Activated naive CD8-positive, alpha-beta T cell treated with anti-CD3 and anti-CD28 coated beads, Interleukin-2, amount 10 ng/mL, durations not matched to agents 7 days and 5 days (primary cell): Measurements from ENCODE around the gene DSG1. TPM values are rescaled to one million over a fixed set of nuclear protein-coding genes. Genes with fewer than 3 reads are reported as not detected.

Experiments
- ATAC-seq: fragments of 150-1000 bp; cut with Tn5 transposase; one replicate; pipeline ENCODE4 v1.10.0; 2021; ENCODE audit warnings: low read depth, moderate library complexity
- POLR2A ChIA-PET: fragments of 350-600 bp; sonication (Branson Sonifier 250); formaldehyde crosslinking; loops from one replicate; lab custom pipeline; 2021; ENCODE audit warnings: antibody characterized with exemption; lab: Charles Lee
- DNase-seq: peaks from one replicate; pipeline ENCODE4 v3.0.0; 2021
- H3K27ac Mint-ChIP-seq: one replicate; pipeline ENCODE4 v1.8.0; 2022; ENCODE audit warnings: mild to moderate bottlenecking, mixed read lengths
- H3K27me3 Mint-ChIP-seq: one replicate; pipeline ENCODE4 v1.8.0; 2022; ENCODE audit warnings: mild to moderate bottlenecking, moderate library complexity, mixed read lengths
- H3K36me3 Mint-ChIP-seq: one replicate; pipeline ENCODE4 v1.8.0; 2021; ENCODE audit warnings: mild to moderate bottlenecking, mixed read lengths
- H3K4me1 Mint-ChIP-seq: one replicate; pipeline ENCODE4 v1.8.0; 2021; ENCODE audit warnings: mixed read lengths
- H3K4me3 Mint-ChIP-seq: one replicate; pipeline ENCODE4 v1.8.0; 2022; ENCODE audit warnings: mild to moderate bottlenecking, moderate library complexity, mixed read lengths
- H3K9me3 Mint-ChIP-seq: one replicate; pipeline ENCODE4 v1.8.0; 2021; ENCODE audit warnings: mixed read lengths
- total RNA-seq, 2 experiments: library from RNA; stranded (reverse); gene quantifications; one replicate each; pipeline ENCODE4 v1.2.3, GENCODE V29; 2021

DSG1 gene
- total RNA-seq, 2 experiments from 2014 or later, result not detected

- no peaks in the 10 kb centered on the region for H3K9me3 Mint-ChIP-seq
- no peaks in the 10 kb centered on the region for H3K36me3 Mint-ChIP-seq
- no peak for DNase-seq
- no peak overlapping the region for H3K4me3 Mint-ChIP-seq
- no peaks in the 10 kb centered on the region for H3K4me1 Mint-ChIP-seq
- no peaks in the 10 kb centered on the region for H3K27me3 Mint-ChIP-seq
- POLR2A ChIA-PET, result no interaction called here
- no peak overlapping the region for H3K27ac Mint-ChIP-seq
- no peak for ATAC-seq
These were observed 55.7 kb downstream of the DSG1 start for GRCh38 chr18:31373641-31374040.

GRCh38 chr18:31376477-31376876 lies 58.5 kb downstream of the DSG1 start, which contains the start of gene DSG4:
Gene DSG4 (plus strand): TSS chr18:31376777. CDS start chr18:31376912, 135 bp downstream.
- POLR2A ChIA-PET, result no interaction called here
- H3K9me3 Mint-ChIP-seq, result peaks cover 1% of the 10 kb centered on the region
- H3K27ac Mint-ChIP-seq, result no peak within 1 kb of the TSS
- ATAC-seq (no peak), DNase-seq (no peak)
- H3K36me3 Mint-ChIP-seq, result no peaks in the 10 kb centered on the region
- no peak within 1 kb of the TSS for H3K4me3 Mint-ChIP-seq
- H3K4me1 Mint-ChIP-seq, result no peaks in the 10 kb centered on the region
- no peaks in the 10 kb centered on the region for H3K27me3 Mint-ChIP-seq

GRCh38 chr18:31380912-31381311 lies 63.0 kb downstream of the DSG1 start:
- DNase-seq, result no peak
- Mint-ChIP-seq H3K9me3 (peaks cover 3% of the 10 kb centered on the region), H3K4me3 (no peak overlapping the region), H3K27me3 (no peaks in the 10 kb centered on the region), H3K36me3 (no peaks in the 10 kb centered on the region), H3K27ac (no peak overlapping the region), H3K4me1 (no peaks in the 10 kb centered on the region)
- POLR2A ChIA-PET, result no interaction called here
- ATAC-seq, result no peak

GRCh38 chr18:31382107-31382506 lies 64.1 kb downstream of the DSG1 start:
- POLR2A ChIA-PET, result no interaction called here
- no peak for ATAC-seq
- Mint-ChIP-seq H3K4me1 (no peaks in the 10 kb centered on the region), H3K36me3 (no peaks in the 10 kb centered on the region), H3K27ac (no peak overlapping the region), H3K4me3 (no peak overlapping the region), H3K9me3 (peaks cover 3% of the 10 kb centered on the region), H3K27me3 (no peaks in the 10 kb centered on the region)
- no peak for DNase-seq

GRCh38 chr18:31386741-31387140 lies 68.8 kb downstream of the DSG1 start:
- DNase-seq (no peak), ATAC-seq (no peak)
- Mint-ChIP-seq H3K9me3 (peaks cover 2% of the 10 kb centered on the region), H3K36me3 (no peaks in the 10 kb centered on the region), H3K27me3 (no peaks in the 10 kb centered on the region), H3K4me3 (no peak overlapping the region), H3K27ac (no peak overlapping the region), H3K4me1 (no peaks in the 10 kb centered on the region)
- POLR2A ChIA-PET, result no interaction called here

GRCh38 chr18:31393286-31393685 lies 75.3 kb downstream of the DSG1 start:
- ATAC-seq, result no peak
- POLR2A ChIA-PET, result no interaction called here
- Mint-ChIP-seq H3K9me3 (no peaks in the 10 kb centered on the region), H3K27me3 (no peaks in the 10 kb centered on the region), H3K36me3 (no peaks in the 10 kb centered on the region), H3K4me1 (no peaks in the 10 kb centered on the region), H3K4me3 (no peak overlapping the region), H3K27ac (no peak overlapping the region)
- no peak for DNase-seq

- POLR2A ChIA-PET, result no interaction called here
- no peak for ATAC-seq
- Mint-ChIP-seq H3K27me3 (no peaks in the 10 kb centered on the region), H3K4me1 (no peaks in the 10 kb centered on the region), H3K36me3 (no peaks in the 10 kb centered on the region), H3K9me3 (no peaks in the 10 kb centered on the region), H3K27ac (no peak overlapping the region), H3K4me3 (no peak overlapping the region)
- DNase-seq, result no peak
These were observed 79.0 kb downstream of the DSG1 start for GRCh38 chr18:31396796-31397612.

GRCh38 chr18:31398191-31398590 lies 80.2 kb downstream of the DSG1 start:
- Mint-ChIP-seq H3K27me3 (no peaks in the 10 kb centered on the region), H3K4me1 (no peaks in the 10 kb centered on the region), H3K36me3 (no peaks in the 10 kb centered on the region), H3K9me3 (no peaks in the 10 kb centered on the region), H3K27ac (no peak overlapping the region), H3K4me3 (no peak overlapping the region)
- DNase-seq (no peak), ATAC-seq (no peak)
- POLR2A ChIA-PET, result no interaction called here

- POLR2A ChIA-PET, result no interaction called here
- DNase-seq, result no peak
- Mint-ChIP-seq H3K4me1 (no peaks in the 10 kb centered on the region), H3K4me3 (no peak overlapping the region), H3K9me3 (no peaks in the 10 kb centered on the region), H3K27me3 (no peaks in the 10 kb centered on the region), H3K27ac (no peak overlapping the region), H3K36me3 (no peaks in the 10 kb centered on the region)
- no peak for ATAC-seq
These were observed 81.5 kb downstream of the DSG1 start for GRCh38 chr18:31399306-31400032.

GRCh38 chr18:31401156-31402025 lies 83.4 kb downstream of the DSG1 start:
- Mint-ChIP-seq H3K4me3 (no peak overlapping the region), H3K36me3 (no peaks in the 10 kb centered on the region), H3K27me3 (no peaks in the 10 kb centered on the region), H3K9me3 (no peaks in the 10 kb centered on the region), H3K4me1 (no peaks in the 10 kb centered on the region), H3K27ac (no peak overlapping the region)
- POLR2A ChIA-PET, result no interaction called here
- no peak for DNase-seq
- ATAC-seq, result no peak

GRCh38 chr18:31402026-31402373 lies 84.0 kb downstream of the DSG1 start:
- no peak for ATAC-seq
- POLR2A ChIA-PET, result no interaction called here
- Mint-ChIP-seq H3K36me3 (no peaks in the 10 kb centered on the region), H3K4me3 (no peak overlapping the region), H3K27me3 (no peaks in the 10 kb centered on the region), H3K27ac (no peak overlapping the region), H3K9me3 (no peaks in the 10 kb centered on the region), H3K4me1 (no peaks in the 10 kb centered on the region)
- no peak for DNase-seq

- Mint-ChIP-seq H3K27ac (no peak overlapping the region), H3K4me3 (no peak overlapping the region), H3K9me3 (no peaks in the 10 kb centered on the region), H3K4me1 (no peaks in the 10 kb centered on the region), H3K27me3 (no peaks in the 10 kb centered on the region), H3K36me3 (no peaks in the 10 kb centered on the region)
- ATAC-seq (no peak), DNase-seq (no peak)
- POLR2A ChIA-PET, result no interaction called here
These were observed 85.4 kb downstream of the DSG1 start for GRCh38 chr18:31403409-31403808.
